Activated B cell treated with CpG ODN at 0.5 μM for 24 hours (primary cell): ENCODE measurements around the gene EPB41L2. TPM values are rescaled to one million over a fixed set of nuclear protein-coding genes. Genes with fewer than 3 reads are reported as not detected.

Source experiments
- ATAC-seq: fragments of 200-7000 bp; cut with Tn5 transposase; one replicate; pipeline ENCODE4 v1.10.0; 2021; ENCODE audit warnings: low read depth, mild to moderate bottlenecking, moderate library complexity
- CTCF ChIA-PET: fragments of 350-600 bp; sonication (Branson Sonifier 250); formaldehyde crosslinking; loops from one replicate; lab custom pipeline; 2021; ENCODE audit warnings: antibody characterized with exemption; lab: Charles Lee
- POLR2A ChIA-PET: fragments of 350-600 bp; sonication (Branson Sonifier 250); formaldehyde crosslinking; loops from one replicate; lab custom pipeline; 2021; ENCODE audit warnings: antibody characterized with exemption; lab: Charles Lee
- DNase-seq: peaks from one replicate; pipeline ENCODE4 v3.0.0; 2022
- H3K27ac Mint-ChIP-seq: one replicate; pipeline ENCODE4 v1.8.0; 2020; ENCODE audit warnings: mixed read lengths
- H3K27me3 Mint-ChIP-seq: one replicate; pipeline ENCODE4 v1.8.0; 2021; ENCODE audit warnings: mixed read lengths
- H3K36me3 Mint-ChIP-seq: one replicate; pipeline ENCODE4 v1.8.0; 2021; ENCODE audit warnings: low read depth, mixed read lengths
- H3K4me1 Mint-ChIP-seq: one replicate; pipeline ENCODE4 v1.8.0; 2021; ENCODE audit warnings: mixed read lengths
- H3K4me3 Mint-ChIP-seq: one replicate; pipeline ENCODE4 v1.8.0; 2020; ENCODE audit warnings: mild to moderate bottlenecking, mixed read lengths
- H3K9me3 Mint-ChIP-seq: one replicate; pipeline ENCODE4 v1.8.0; 2020; ENCODE audit warnings: mixed read lengths
- CTCF ChIP-seq: fragments of 200-600 bp; IDR thresholded peaks from one replicate; pipeline ENCODE4 v1.8.0; 2022; ENCODE audit warnings: antibody characterized with exemption, mild to moderate bottlenecking
- intact Hi-C: fragments of 100-400 bp; cut with micrococcal nuclease; formaldehyde crosslinking; loops from one replicate; pipeline ENCODE4 v1.15.1; 2024
- total RNA-seq: library from RNA; stranded (reverse); gene quantifications from 2 replicates; pipeline ENCODE4 v1.2.3, GENCODE V29; 2022

The EPB41L2 gene
- total RNA-seq, 1 donor from 2014 or later = 62.8 TPM

- no peaks in the 10 kb centered on the region for H3K27me3 Mint-ChIP-seq
- TF ChIP-seq CTCF = no peak
- no peak for ATAC-seq
- DNase-seq = no peak
- no peaks in the 10 kb centered on the region for H3K9me3 Mint-ChIP-seq
- no peak overlapping the region for H3K4me3 Mint-ChIP-seq
- H3K4me1 Mint-ChIP-seq = peaks cover 4% of the 10 kb centered on the region
- H3K36me3 Mint-ChIP-seq = peaks cover 31% of the 10 kb centered on the region
- POLR2A ChIA-PET = no interaction called here
- no peak overlapping the region for H3K27ac Mint-ChIP-seq
- intact Hi-C loops = loop anchor here (5.0 kb wide), 1 partner anchor 823 kb away; no protein-coding TSS in a partner anchor
- CTCF ChIA-PET = interaction anchor here (0.7 to 2.4 kb wide), 5 partner anchors 23 to 578 kb away, joined by 3 to 15 read pairs (median 4); no protein-coding TSS in a partner anchor
Observed at GRCh38 chr6:130870179-130870880, 192.7 kb downstream of the EPB41L2 start.

- intact Hi-C loops = loop anchor here (5.0 kb wide), 1 partner anchor 822 kb away; no protein-coding TSS in a partner anchor
- no peaks in the 10 kb centered on the region for H3K9me3 Mint-ChIP-seq
- ATAC-seq = no peak
- CTCF ChIA-PET = no interaction called here
- no peak for DNase-seq
- no peak for TF ChIP-seq CTCF
- no peak overlapping the region for H3K4me3 Mint-ChIP-seq
- H3K27me3 Mint-ChIP-seq = no peaks in the 10 kb centered on the region
- peaks cover 4% of the 10 kb centered on the region for H3K4me1 Mint-ChIP-seq
- no peak overlapping the region for H3K27ac Mint-ChIP-seq
- H3K36me3 Mint-ChIP-seq = peaks cover 35% of the 10 kb centered on the region
- POLR2A ChIA-PET = no interaction called here
Observed at GRCh38 chr6:130869681-130870080, 193.4 kb downstream of the EPB41L2 start.

- H3K4me3 Mint-ChIP-seq = no peak overlapping the region
- ChIA-PET CTCF (no interaction called here), POLR2A (no interaction called here)
- no peak for DNase-seq
- no peak for ATAC-seq
- no peak for TF ChIP-seq CTCF
- intact Hi-C loops = no loop called here
- no peaks in the 10 kb centered on the region for H3K27me3 Mint-ChIP-seq
- H3K27ac Mint-ChIP-seq = no peak overlapping the region
- H3K9me3 Mint-ChIP-seq = no peaks in the 10 kb centered on the region
- peaks cover 53% of the 10 kb centered on the region for H3K36me3 Mint-ChIP-seq
- no peaks in the 10 kb centered on the region for H3K4me1 Mint-ChIP-seq
Observed at GRCh38 chr6:130865793-130866192, 197.3 kb downstream of the EPB41L2 start.

- no peak for TF ChIP-seq CTCF
- Mint-ChIP-seq H3K4me3 (no peak overlapping the region), H3K4me1 (no peaks in the 10 kb centered on the region), H3K27me3 (no peaks in the 10 kb centered on the region), H3K36me3 (peaks cover 50% of the 10 kb centered on the region), H3K27ac (no peak overlapping the region), H3K9me3 (no peaks in the 10 kb centered on the region)
- ChIA-PET CTCF (interaction anchor here (0.6 kb wide), 1 partner anchor 748 kb away, joined by 4 read pairs; no protein-coding TSS in a partner anchor), POLR2A (no interaction called here)
- no peak for DNase-seq
- no peak for ATAC-seq
- intact Hi-C loops = no loop called here
Observed at GRCh38 chr6:130864344-130864743, 198.7 kb downstream of the EPB41L2 start.

- Mint-ChIP-seq H3K36me3 (peaks cover 45% of the 10 kb centered on the region), H3K27ac (no peak overlapping the region), H3K4me1 (no peaks in the 10 kb centered on the region), H3K4me3 (no peak overlapping the region), H3K9me3 (no peaks in the 10 kb centered on the region), H3K27me3 (no peaks in the 10 kb centered on the region)
- TF ChIP-seq CTCF = no peak
- DNase-seq (no peak), ATAC-seq (no peak)
- ChIA-PET CTCF (interaction anchor here (0.6 to 1.6 kb wide), 2 partner anchors 22 to 747 kb away, joined by 4 read pairs; no protein-coding TSS in a partner anchor), POLR2A (no interaction called here)
- intact Hi-C loops = no loop called here
Observed at GRCh38 chr6:130863415-130864230, 199.4 kb downstream of the EPB41L2 start.
